NCI-H1694 treated with DMSO at 0.1 percent for 48 hours (cell line): ENCODE measurements around the gene FSIP1.
"Not testable (repeated sequence)": the region's sequence is repeated elsewhere in the genome, so short reads cannot be mapped to it uniquely, and the experiment has no call there.

ENCODE experiments used
- DNase-seq: peaks from one replicate; lab custom pipeline; 2025; lab: John Stamatoyannopoulos, UW

The FSIP1 gene

GRCh38 chr15:39782441-39783138, at the start of gene FSIP1:
Gene FSIP1 (minus strand): TSS chr15:39782841. CDS start chr15:39776524, 6,317 bp downstream.
- DNase-seq, result peak; percentile 86

- no peak for DNase-seq
Measured at GRCh38 chr15:39830166-39830565, 47.5 kb upstream of the FSIP1 start.

DNA sequence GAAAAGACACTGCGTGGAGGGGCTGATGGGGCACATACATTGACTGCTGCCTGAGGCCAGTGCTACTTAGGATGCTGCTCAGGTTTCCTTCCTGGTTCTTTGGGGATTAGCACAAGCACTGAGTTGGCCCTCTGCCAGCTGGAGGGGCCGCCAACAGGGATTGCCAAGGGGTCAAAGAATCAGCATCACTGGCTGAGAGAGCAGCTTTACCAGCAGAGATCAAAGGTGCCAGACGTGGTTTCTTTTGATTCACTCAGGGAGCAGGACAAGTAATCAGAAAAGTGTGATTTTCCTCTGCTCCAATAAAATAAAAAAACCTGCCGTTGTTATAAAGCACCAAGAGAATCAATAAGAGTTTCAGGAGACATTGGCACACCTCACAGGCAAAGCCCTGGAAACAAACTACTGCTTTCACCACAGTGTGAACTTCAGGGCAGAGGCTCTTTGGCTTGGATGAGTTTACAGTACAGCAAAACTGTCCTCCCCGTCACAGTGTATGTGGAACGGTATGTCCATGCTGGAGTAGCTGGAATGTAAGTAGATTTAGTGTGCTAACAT, 45.8 kb upstream of the FSIP1 start:
- no peak for DNase-seq

GRCh38 chr15:39826975-39827374, 44.3 kb upstream of the FSIP1 start:
- DNase-seq, result no peak

GRCh38 chr15:39823634-39824033, 41.0 kb upstream of the FSIP1 start:
- no peak for DNase-seq

- DNase-seq, result no peak
Measured at GRCh38 chr15:39820050-39820602, 37.5 kb upstream of the FSIP1 start.

GRCh38 chr15:39819533-39819932, 36.9 kb upstream of the FSIP1 start:
- no peak for DNase-seq

DNA sequence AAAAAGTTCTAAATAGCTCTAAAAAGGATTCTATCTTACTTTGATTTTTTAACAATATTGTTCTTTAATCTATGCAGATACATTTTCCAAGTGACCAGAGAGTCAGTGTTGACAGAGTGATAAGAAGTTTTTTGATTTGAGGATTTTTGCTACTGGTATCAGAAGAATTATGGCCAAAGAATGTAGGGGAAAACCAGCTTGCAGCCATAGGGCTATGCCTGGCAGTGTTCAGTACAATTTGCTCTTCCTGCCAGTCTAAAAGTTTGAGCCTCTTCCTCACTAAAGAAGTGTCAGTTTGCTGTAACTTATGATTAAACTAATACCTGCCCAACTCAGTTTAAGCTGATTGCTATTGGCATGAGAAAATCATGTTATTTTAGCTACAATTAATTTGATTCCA, 35.3 kb upstream of the FSIP1 start:
- no peak for DNase-seq

- DNase-seq, result no peak
Measured at GRCh38 chr15:39814489-39814888, 31.8 kb upstream of the FSIP1 start.

- not testable (repeated sequence) for DNase-seq
Measured at GRCh38 chr15:39812651-39813050, 30.0 kb upstream of the FSIP1 start.

DNA sequence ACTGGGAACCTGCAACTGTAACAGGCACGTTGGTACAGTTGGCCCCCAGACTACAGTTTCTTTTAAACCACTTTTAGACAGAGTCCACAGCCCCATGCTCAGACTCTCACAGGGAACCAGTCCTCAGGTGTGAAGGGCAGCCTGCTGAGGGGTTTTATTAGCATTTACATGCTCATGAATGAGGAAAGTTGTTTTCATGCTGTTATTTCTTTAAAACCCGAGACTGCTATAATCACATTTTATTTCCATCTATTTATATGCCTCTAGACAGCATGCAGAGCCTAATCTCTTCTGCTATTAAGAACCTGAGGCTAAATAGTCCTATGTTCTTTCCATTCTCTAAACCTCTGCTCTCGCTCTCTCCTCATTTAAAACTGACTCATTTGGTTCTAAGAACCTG, 26.3 kb upstream of the FSIP1 start:
- no peak for DNase-seq

DNA sequence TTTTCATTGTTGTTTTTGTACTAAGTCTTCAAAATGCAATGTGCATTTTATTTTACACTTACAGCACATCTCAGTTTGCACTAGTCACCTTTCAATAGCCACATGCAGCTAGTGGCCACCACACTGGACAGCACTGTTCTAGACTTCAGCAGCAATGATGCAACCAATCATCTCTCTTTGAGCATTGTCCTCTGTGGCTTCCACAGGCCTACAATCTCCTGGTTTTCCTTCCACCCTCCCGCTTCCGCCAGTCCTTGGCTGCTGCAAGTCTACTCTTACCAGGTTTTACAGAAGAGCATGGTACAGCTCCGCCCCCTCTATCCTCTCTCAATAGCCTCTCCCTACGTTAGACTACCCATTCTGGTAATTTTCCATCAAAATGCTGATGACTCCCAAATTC, 25.1 kb upstream of the FSIP1 start:
- DNase-seq, result no peak

DNA sequence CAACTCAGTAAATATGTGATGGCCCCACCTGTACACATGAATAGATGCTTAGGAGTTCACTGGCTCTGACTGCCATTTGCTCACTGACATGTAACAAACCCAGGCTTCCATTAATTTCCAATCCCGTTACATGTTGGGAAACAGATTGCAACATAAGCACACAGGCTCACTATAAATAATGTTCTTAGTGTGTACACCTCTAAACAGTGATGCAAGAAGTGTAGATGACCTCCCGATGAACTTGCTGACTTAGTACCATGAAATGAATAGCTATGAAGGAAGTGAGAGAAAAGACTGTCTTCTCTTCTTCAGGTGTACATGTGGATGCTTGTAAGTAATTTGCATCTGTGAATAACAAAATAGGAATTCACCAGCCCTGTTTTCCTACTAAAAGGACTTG, 21.4 kb upstream of the FSIP1 start:
- no peak for DNase-seq

- DNase-seq, result no peak
Measured at GRCh38 chr15:39803016-39803415, 20.4 kb upstream of the FSIP1 start.

DNA sequence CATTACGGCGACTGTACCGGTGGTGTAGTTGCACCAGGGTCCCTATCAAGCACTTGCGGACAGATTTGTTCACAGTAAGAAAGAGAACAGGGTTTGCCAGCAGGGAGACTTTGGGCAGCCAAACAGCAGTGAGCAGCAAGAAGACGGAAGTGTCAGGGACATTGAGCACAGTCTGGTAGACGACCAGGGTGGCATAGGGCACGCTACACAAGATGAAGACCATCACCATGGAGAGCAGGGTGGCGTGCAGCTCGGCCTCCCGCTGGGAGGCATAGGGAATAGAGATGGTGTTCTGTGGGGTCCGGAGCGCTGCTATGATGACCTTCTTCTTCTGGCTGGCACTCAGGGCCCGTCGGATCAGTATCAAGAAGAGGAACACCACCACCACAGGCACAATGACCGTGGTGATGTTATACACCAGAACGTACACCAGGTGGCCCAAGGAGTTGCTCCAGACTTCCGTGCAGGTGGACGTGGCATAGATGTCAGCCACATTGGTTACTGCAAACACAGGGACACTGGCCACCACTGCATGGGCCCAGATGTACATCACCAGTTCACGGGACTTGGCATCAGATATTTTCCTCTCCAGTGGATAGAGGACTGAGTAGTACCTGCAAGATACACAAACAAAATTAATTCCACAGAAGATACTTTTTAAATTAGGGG, 19.1 kb upstream of the FSIP1 start:
- no peak for DNase-seq

GRCh38 chr15:39799552-39800011, 16.9 kb upstream of the FSIP1 start:
- no peak for DNase-seq

- no peak for DNase-seq
Measured at GRCh38 chr15:39798382-39798781, 15.7 kb upstream of the FSIP1 start.

DNA sequence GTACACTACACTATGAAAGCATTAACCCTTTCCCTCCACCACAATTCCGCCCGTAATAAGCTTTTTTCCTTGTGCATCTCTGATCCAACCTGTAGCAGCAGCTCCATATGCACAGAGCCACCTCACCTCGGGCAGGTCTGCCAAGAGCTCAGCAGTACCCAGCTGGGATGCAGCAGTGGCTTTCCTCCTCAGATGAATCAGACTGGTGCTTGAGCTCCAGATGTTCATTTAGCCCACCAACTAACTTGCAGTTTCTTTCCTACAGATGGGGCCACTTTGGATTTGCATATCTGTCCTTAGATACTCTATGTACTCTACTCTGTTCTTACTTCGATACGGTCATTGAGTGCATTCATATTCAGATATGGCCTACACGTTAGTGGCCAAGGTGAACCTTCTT, 14.8 kb upstream of the FSIP1 start:
- no peak for DNase-seq

GRCh38 chr15:39796601-39797000, 14.0 kb upstream of the FSIP1 start:
- no peak for DNase-seq

- DNase-seq, result no peak
Measured at GRCh38 chr15:39795486-39795885, 12.8 kb upstream of the FSIP1 start.

GRCh38 chr15:39794954-39795353, 12.3 kb upstream of the FSIP1 start:
- no peak for DNase-seq

DNA sequence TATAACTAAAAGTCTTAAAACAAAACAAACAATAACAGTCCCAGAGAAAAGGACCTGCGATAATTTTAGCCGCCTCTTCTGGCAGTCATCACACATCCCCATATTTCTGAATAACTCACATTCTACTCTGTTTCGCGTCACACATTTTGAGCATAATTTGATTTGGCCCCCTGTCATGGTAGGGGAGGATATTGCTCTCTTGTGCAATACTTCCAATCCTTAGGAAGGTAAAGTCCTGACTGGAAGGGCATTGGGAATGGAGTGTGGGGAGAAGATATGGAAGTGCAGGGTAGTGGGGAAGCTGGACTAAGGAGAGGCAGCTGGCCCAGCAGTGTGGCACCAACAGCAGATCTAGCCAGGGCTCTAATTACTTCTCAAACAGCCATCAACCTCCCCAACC, 11.3 kb upstream of the FSIP1 start:
- DNase-seq, result no peak

GRCh38 chr15:39792844-39793335, 10.2 kb upstream of the FSIP1 start:
- no peak for DNase-seq
